Erythroblast (primary cell): ENCODE measurements around the gene SRCIN1.

Source experiments
- GATA1 ChIP-seq: IDR thresholded peaks from 2 replicates; pipeline ENCODE4 v1.6.1; 2011; ENCODE audit warnings: low read depth, mild to moderate bottlenecking, control low read depth, low read length, moderate library complexity
- POLR2A ChIP-seq: IDR thresholded peaks from 2 replicates; pipeline ENCODE4 v1.6.1; 2011; ENCODE audit warnings: mild to moderate bottlenecking, low read length

DNA sequence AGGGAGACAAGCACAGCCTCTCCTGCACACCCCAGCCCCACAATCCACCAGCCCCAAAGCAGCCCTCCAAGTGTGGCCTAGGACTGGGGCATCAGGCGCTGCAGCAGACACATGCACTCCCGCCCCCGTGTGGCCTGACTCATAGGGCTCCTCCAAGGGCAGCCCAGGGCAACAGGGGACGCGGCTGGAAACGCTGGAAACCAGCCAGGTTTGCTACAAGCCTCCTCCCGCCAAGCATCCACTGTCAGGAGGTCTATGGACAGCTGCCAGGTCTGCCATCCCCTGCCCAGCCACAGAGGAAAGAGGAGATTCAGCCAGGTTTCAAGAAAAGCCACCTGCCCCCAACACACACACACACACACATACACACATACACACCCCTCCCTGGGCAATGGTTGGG, 25.8 kb downstream of the SRCIN1 start:
- TF ChIP-seq POLR2A (no peak), GATA1 (no peak)
